H9 (cell line): ENCODE data around the gene MND1. TPM values are rescaled to one million over a fixed set of nuclear protein-coding genes. Genes with fewer than 3 reads are reported as not detected.

Experiments
- DNase-seq: peaks from one replicate; pipeline ENCODE4 v3.0.0-alpha.2; 2017
- H2AFZ ChIP-seq: one replicate; pipeline ENCODE4 v1.6.1; 2013; ENCODE audit warnings: mild to moderate bottlenecking, low read length, control low read depth, moderate library complexity
- H2AK5ac ChIP-seq: 2 replicates; pipeline ENCODE4 v1.6.1; 2013; ENCODE audit warnings: low read length, control low read depth, mixed read lengths; ENCODE audit not compliant: insufficient read length
- H2BK120ac ChIP-seq: one replicate; pipeline ENCODE4 v1.6.1; 2013; ENCODE audit warnings: low read depth, mild to moderate bottlenecking, low read length, control low read depth, inconsistent platforms; ENCODE audit not compliant: poor library complexity, severe bottlenecking
- H2BK12ac ChIP-seq: 2 replicates; pipeline ENCODE4 v1.6.1; 2013; ENCODE audit warnings: low read length, control low read depth, mixed read lengths, low read depth; ENCODE audit not compliant: insufficient read length
- H2BK15ac ChIP-seq: 2 replicates; pipeline ENCODE4 v1.6.1; 2013; ENCODE audit warnings: low read depth, low read length, control low read depth
- H2BK20ac ChIP-seq: one replicate; pipeline ENCODE4 v1.6.1; 2013; ENCODE audit warnings: low read depth, mild to moderate bottlenecking, low read length, control low read depth, inconsistent platforms; ENCODE audit not compliant: poor library complexity, severe bottlenecking
- H2BK5ac ChIP-seq: 2 replicates; pipeline ENCODE4 v1.6.1; 2013; ENCODE audit warnings: low read length, control low read depth, mixed read lengths; ENCODE audit not compliant: insufficient read length
- H3K14ac ChIP-seq: 2 replicates; pipeline ENCODE4 v1.6.1; 2013; ENCODE audit warnings: low read length, control low read depth; ENCODE audit not compliant: insufficient read depth
- H3K18ac ChIP-seq: 2 replicates; pipeline ENCODE4 v1.6.1; 2013; ENCODE audit warnings: low read depth, mild to moderate bottlenecking, mixed read lengths, low read length, control low read depth; ENCODE audit not compliant: insufficient read length
- H3K23ac ChIP-seq: 2 replicates; pipeline ENCODE4 v1.6.1; 2013; ENCODE audit warnings: low read length, control low read depth, mixed read lengths, low read depth; ENCODE audit not compliant: insufficient read length
- H3K23me2 ChIP-seq: 2 replicates; pipeline ENCODE4 v1.6.1; 2013; ENCODE audit warnings: low read depth, mild to moderate bottlenecking, mixed read lengths, low read length, control low read depth; ENCODE audit not compliant: insufficient read length, poor library complexity, severe bottlenecking
- H3K27ac ChIP-seq: 2 replicates; pipeline ENCODE4 v1.5.1; 2013; ENCODE audit warnings: low read length, control low read depth, mixed read lengths, low read depth; ENCODE audit not compliant: insufficient read length
- H3K27me3 ChIP-seq: 2 replicates; pipeline ENCODE4 v1.6.1; 2013; ENCODE audit warnings: low read length, control low read depth, inconsistent platforms; ENCODE audit not compliant: insufficient read depth
- H3K4ac ChIP-seq: 2 replicates; pipeline ENCODE4 v1.6.1; 2013; ENCODE audit warnings: low read depth, mild to moderate bottlenecking, control low read depth, inconsistent platforms, low read length, moderate library complexity
- H3K4me1 ChIP-seq: 2 replicates; pipeline ENCODE4 v1.6.1; 2013; ENCODE audit warnings: low read length, control low read depth, inconsistent platforms; ENCODE audit not compliant: insufficient read depth
- H3K4me2 ChIP-seq: 2 replicates; pipeline ENCODE4 v1.6.1; 2013; ENCODE audit warnings: low read length, control low read depth, mixed read lengths; ENCODE audit not compliant: insufficient read length, insufficient read depth
- H3K56ac ChIP-seq: 2 replicates; pipeline ENCODE4 v1.6.1; 2013; ENCODE audit warnings: low read depth, mild to moderate bottlenecking, mixed read lengths, low read length, control low read depth; ENCODE audit not compliant: insufficient read length
- H3K79me1 ChIP-seq: 2 replicates; pipeline ENCODE4 v1.6.1; 2013; ENCODE audit warnings: low read depth, mild to moderate bottlenecking, moderate library complexity, low read length, control low read depth, inconsistent platforms; ENCODE audit not compliant: insufficient read depth, poor library complexity, severe bottlenecking
- H3K79me2 ChIP-seq: 2 replicates; pipeline ENCODE4 v1.6.1; 2013; ENCODE audit warnings: low read length, control low read depth, inconsistent platforms; ENCODE audit not compliant: insufficient read depth
- H3K9ac ChIP-seq: 2 replicates; pipeline ENCODE4 v1.6.1; 2013; ENCODE audit warnings: low read length, control low read depth, mixed read lengths; ENCODE audit not compliant: insufficient read length; ENCODE audit errors: extremely low read depth
- H3K9me3 ChIP-seq: one replicate; pipeline ENCODE4 v1.6.1; 2013; ENCODE audit warnings: low read depth, low read length, inconsistent platforms; ENCODE audit not compliant: control insufficient read depth
- H3T11ph ChIP-seq: one replicate; pipeline ENCODE4 v1.6.1; 2013; ENCODE audit warnings: mild to moderate bottlenecking, low read length, control low read depth, inconsistent platforms
- H4K20me1 ChIP-seq: one replicate; pipeline ENCODE4 v1.6.1; 2013; ENCODE audit not compliant: control insufficient read depth, insufficient read length, insufficient read depth
- H4K5ac ChIP-seq: 2 replicates; pipeline ENCODE4 v1.6.1; 2013; ENCODE audit warnings: low read depth, mild to moderate bottlenecking, mixed read lengths, low read length, control low read depth; ENCODE audit not compliant: insufficient read length
- H4K8ac ChIP-seq: replicated peaks from 2 replicates; pipeline ENCODE4 v1.6.1; 2013; ENCODE audit warnings: low read length, control low read depth, mixed read lengths, low read depth; ENCODE audit not compliant: insufficient read length
- H4K91ac ChIP-seq: 2 replicates; pipeline ENCODE4 v1.6.1; 2013; ENCODE audit warnings: low read depth, mild to moderate bottlenecking, moderate library complexity, mixed read lengths, low read length, control low read depth; ENCODE audit not compliant: insufficient read length
- H3K27ac Mint-ChIP-seq, 3 experiments: 2 replicates in 2 of 3; 3 replicates in 1 of 3; pipeline ENCODE4 v1.8.0; 2020 to 2021; ENCODE audit warnings: mixed read lengths in 3 of 3, mild to moderate bottlenecking in 1 of 3, moderate library complexity in 1 of 3
- H3K27me3 Mint-ChIP-seq: 2 replicates; pipeline ENCODE4 v1.8.0; 2021; ENCODE audit warnings: low read depth, mild to moderate bottlenecking, moderate library complexity, mixed read lengths
- H3K36me3 Mint-ChIP-seq, 3 experiments: 2 replicates in 2 of 3; 3 replicates in 1 of 3; pipeline ENCODE4 v1.8.0; 2020 to 2021; ENCODE audit warnings: low read depth in 3 of 3, mixed read lengths in 3 of 3; ENCODE audit not compliant: insufficient read depth in 1 of 3
- H3K4me1 Mint-ChIP-seq, 2 experiments: 2 replicates each; pipeline ENCODE4 v1.8.0; 2020; ENCODE audit warnings: mixed read lengths in 2 of 2
- H3K4me3 Mint-ChIP-seq, 2 experiments: 2 replicates in 1 of 2; 3 replicates in 1 of 2; pipeline ENCODE4 v1.8.0; 2020 to 2021; ENCODE audit warnings: mild to moderate bottlenecking in 2 of 2, mixed read lengths in 2 of 2, moderate library complexity in 1 of 2
- H3K9me3 Mint-ChIP-seq, 2 experiments: 2 replicates in 1 of 2; 3 replicates in 1 of 2; pipeline ENCODE4 v1.8.0; 2020; ENCODE audit warnings: mild to moderate bottlenecking in 2 of 2, mixed read lengths in 2 of 2, moderate library complexity in 1 of 2
- CTCF ChIP-seq: fragments of 200-600 bp; sonication (generic); conservative IDR thresholded peaks from 3 replicates; pipeline ENCODE4 v1.8.0; 2021; ENCODE audit warnings: antibody characterized with exemption, mild to moderate bottlenecking
- WGBS: extraction: QIAGEN DNeasy Blood & Tissue Kit; methylation state at CpG from one replicate; pipeline ENCODE4 v1.1.7; 2013; ENCODE audit warnings: missing lambda C conversion rate, low lambda C conversion rate, mixed read lengths; ENCODE audit not compliant: insufficient read length; ENCODE audit errors: extremely low coverage; 5-methylcytosine and 5-hydroxymethylcytosine counted together
- total RNA-seq: library from RNA; stranded (reverse); gene quantifications from 2 replicates; pipeline ENCODE4 v1.2.1, GENCODE V29; 2021

The MND1 gene
- total RNA-seq, 1 experiment from 2014 or later, result 21.0 TPM

GRCh38 chr4:153335665-153336064 is 8.8 kb upstream of the MND1 start:
- no peak overlapping the region for H2AFZ ChIP-seq
- TF ChIP-seq CTCF, result no peak

More at GRCh38 chr4:153335665-153336064, 8.8 kb upstream of the MND1 start:
- Histone ChIP-seq H3K4me1 (no peaks in the 10 kb centered on the region), H3K23me2 (no peaks in the 10 kb centered on the region), H3K4me2 (no peak overlapping the region), H2BK12ac (no peak overlapping the region), H3K79me1 (no peaks in the 10 kb centered on the region), H3K27ac (no peak overlapping the region), H4K8ac (no peak overlapping the region), H3K27me3 (no peaks in the 10 kb centered on the region), H3K9ac (no peak overlapping the region), H4K20me1 (no peaks in the 10 kb centered on the region), H2BK120ac (no peak overlapping the region), H3K14ac (no peak overlapping the region), H3K18ac (no peak overlapping the region), H3K9me3 (no peaks in the 10 kb centered on the region), H3K23ac (no peak overlapping the region), H3K79me2 (no peaks in the 10 kb centered on the region), H3K4ac (no peak overlapping the region), H2AK5ac (no peak overlapping the region), H2BK20ac (no peak overlapping the region), H3T11ph (no peak overlapping the region), H4K91ac (no peak overlapping the region), H2BK5ac (no peak overlapping the region), H4K5ac (no peak overlapping the region), H3K56ac (no peak overlapping the region), H2BK15ac (no peak overlapping the region)
- no peak for DNase-seq
- no peaks in the 10 kb centered on the region for H3K27me3 Mint-ChIP-seq
- H3K4me1 Mint-ChIP-seq, result peaks cover 15 to 19% of the 10 kb centered on the region in 2 experiments
- H3K4me3 Mint-ChIP-seq, result no peak overlapping the region
- no peaks in the 10 kb centered on the region for H3K9me3 Mint-ChIP-seq
- H3K27ac Mint-ChIP-seq, result peak overlapping the region in 1 of 3 experiments; percentile 29; a peak in 2 of 7 replicates
- no CpG with 5 or more reads among the region's 4 CpGs for WGBS
- peaks cover 3 to 21% (median 6%) of the 10 kb centered on the region in 3 experiments; a peak in 5 of 7 replicates for H3K36me3 Mint-ChIP-seq
